ENCODE results near the gene DPEP3. TPM values are rescaled to one million over a fixed set of nuclear protein-coding genes. Genes with fewer than 3 reads are reported as not detected.

The DPEP3 gene
- total and polyA plus RNA-seq, 2 donors from 2014 or later = 0.19 TPM; not detected in 1

- Histone ChIP-seq H3K9ac (ENCODE audit: low read length in 3 of 3) (no peak overlapping the region), H3K27ac (ENCODE audit: low read depth in 2 of 2, low read length in 2 of 2) (no peak overlapping the region), H3K27me3 (ENCODE audit: control insufficient read depth, insufficient read depth, low read length) (no peaks in the 10 kb centered on the region), H3K4me1 (ENCODE audit: control insufficient read depth in 2 of 3, insufficient read depth in 2 of 3, low read depth in 1 of 3, low read length in 3 of 3) (no peaks in the 10 kb centered on the region), H3K4me3 (ENCODE audit: low read length in 3 of 3) (no peak overlapping the region), H3K9me3 (ENCODE audit: control insufficient read depth in 2 of 3, insufficient read depth in 1 of 3, low read length in 3 of 3) (no peaks in the 10 kb centered on the region), H3K36me3 (ENCODE audit: control insufficient read depth in 2 of 3, insufficient read depth in 3 of 3, low read length in 3 of 3) (no peaks in the 10 kb centered on the region)
- intact Hi-C loops (cut with DNase I) = no loop called here
- TF ChIP-seq CTCF (IDR thresholded peaks at IDR 0.05; ENCODE audit: borderline replicate concordance, extremely low read depth, insufficient read depth) = no peak
- no peak for DNase-seq
- no peak for FAIRE-seq
These were observed 2.7 kb downstream of the DPEP3 start for GRCh38 chr16:67977469-67978227.

- Histone ChIP-seq H3K27me3 (ENCODE audit: control insufficient read depth, insufficient read depth, low read length) (no peaks in the 10 kb centered on the region), H3K9me3 (ENCODE audit: control insufficient read depth in 2 of 3, insufficient read depth in 1 of 3, low read length in 3 of 3) (no peaks in the 10 kb centered on the region), H3K4me3 (ENCODE audit: low read length in 3 of 3) (no peak overlapping the region), H3K27ac (ENCODE audit: low read depth in 2 of 2, low read length in 2 of 2) (no peak overlapping the region), H3K36me3 (ENCODE audit: control insufficient read depth in 2 of 3, insufficient read depth in 3 of 3, low read length in 3 of 3) (no peaks in the 10 kb centered on the region), H3K4me1 (ENCODE audit: control insufficient read depth in 2 of 3, insufficient read depth in 2 of 3, low read depth in 1 of 3, low read length in 3 of 3) (no peaks in the 10 kb centered on the region), H3K9ac (ENCODE audit: low read length in 3 of 3) (no peak overlapping the region)
- intact Hi-C loops (cut with DNase I) = no loop called here
- no peak for FAIRE-seq
- no peak for TF ChIP-seq CTCF (IDR thresholded peaks at IDR 0.05; ENCODE audit: borderline replicate concordance, extremely low read depth, insufficient read depth)
- DNase-seq = no peak
These were observed 3.3 kb downstream of the DPEP3 start for GRCh38 chr16:67977005-67977404.

GRCh38 chr16:67976205-67976604, 4.1 kb downstream of the DPEP3 start:
- Histone ChIP-seq H3K27me3 (ENCODE audit: control insufficient read depth, insufficient read depth, low read length) (no peaks in the 10 kb centered on the region), H3K27ac (ENCODE audit: low read depth in 2 of 2, low read length in 2 of 2) (no peak overlapping the region), H3K4me1 (ENCODE audit: control insufficient read depth in 2 of 3, insufficient read depth in 2 of 3, low read depth in 1 of 3, low read length in 3 of 3) (no peaks in the 10 kb centered on the region), H3K9me3 (ENCODE audit: control insufficient read depth in 2 of 3, insufficient read depth in 1 of 3, low read length in 3 of 3) (no peaks in the 10 kb centered on the region), H3K9ac (ENCODE audit: low read length in 3 of 3) (no peak overlapping the region), H3K36me3 (ENCODE audit: control insufficient read depth in 2 of 3, insufficient read depth in 3 of 3, low read length in 3 of 3) (no peaks in the 10 kb centered on the region), H3K4me3 (ENCODE audit: low read length in 3 of 3) (no peak overlapping the region)
- DNase-seq (no peak), FAIRE-seq (no peak)
- no peak for TF ChIP-seq CTCF (IDR thresholded peaks at IDR 0.05; ENCODE audit: borderline replicate concordance, extremely low read depth, insufficient read depth)
- intact Hi-C loops (cut with DNase I) = no loop called here

Data from kidney (tissue), 14 donors.